HCT116 (cell line): ENCODE measurements around the gene TFPI2. TPM values are rescaled to one million over a fixed set of nuclear protein-coding genes. Genes with fewer than 3 reads are reported as not detected.

Source experiments
- ATAC-seq: fragments of 200-7000 bp; cut with Tn5 transposase; 2 replicates; pipeline ENCODE4 v1.9.1; 2020; ENCODE audit warnings: mild to moderate bottlenecking, moderate library complexity
- BruUV-seq: library from RNA; stranded (reverse); fragments of 400-500 nt; replicated peaks from 2 replicates; lab custom pipeline; 2021; lab: Mats Ljungman, UMichigan
- CTCF ChIA-PET: fragments of 300-600 bp; sonication (Branson Sonifier 250); formaldehyde crosslinking; loops from one replicate; lab custom pipeline; 2021; ENCODE audit warnings: antibody characterized with exemption; lab: Charles Lee
- POLR2A ChIA-PET: fragments of 300-600, 350-600 bp; sonication (Branson Sonifier 250); formaldehyde crosslinking; loops from one replicate; lab custom pipeline; 2021; ENCODE audit warnings: antibody characterized with exemption; lab: Charles Lee
- RAD21 ChIA-PET, 2 experiments: fragments of 300-600 bp; sonication (Branson Sonifier 250); formaldehyde crosslinking; loops; one replicate each; lab custom pipeline; 2023; ENCODE audit warnings: low total read pairs in 2 of 2; ENCODE audit not compliant: uncharacterized antibody in 2 of 2, unreplicated experiment in 2 of 2, low non-redundant PET in 1 of 2; lab: Charles Lee
- DNase-seq: peaks from one replicate; pipeline ENCODE4 v3.0.0-alpha.2; 2010; ENCODE audit warnings: low read depth, low spot score
- H2AFZ ChIP-seq: fragments of 200-600 bp; shearing (Covaris generic), sonication (generic); 2 replicates; pipeline ENCODE4 v1.6.1; 2017; ENCODE audit warnings: low read depth, mixed run types, mixed read lengths, antibody characterized with exemption, low read length; ENCODE audit not compliant: poor library complexity, severe bottlenecking
- H3K27ac ChIP-seq: 2 replicates; pipeline ENCODE4 v1.5.1; 2012; ENCODE audit warnings: low read depth, low read length
- H3K27me3 ChIP-seq: fragments of 200-600 bp; sonication (generic); 2 replicates; pipeline ENCODE4 v1.6.1; 2016; ENCODE audit warnings: mixed run types, low read length, mixed read lengths; ENCODE audit not compliant: insufficient read depth
- H3K36me3 ChIP-seq, 2 experiments: fragments of 200-500 bp in 1 of 2; fragments of 200-600 bp in 1 of 2; sonication (Bioruptor generic) in 1 of 2; sonication (generic) in 1 of 2; 2 replicates each; pipeline versions ENCODE4 v1.5.1 to v1.6.1; 2014 to 2016; ENCODE audit warnings: low read length in 2 of 2, inconsistent platforms in 1 of 2, mixed read lengths in 1 of 2, mixed run types in 1 of 2; ENCODE audit not compliant: insufficient read depth in 2 of 2, control insufficient read depth in 1 of 2
- H3K4me1 ChIP-seq, 2 experiments: fragments of 200-600 bp in 1 of 2; sonication (generic) in 1 of 2; 2 replicates each; pipeline versions ENCODE4 v1.5.1 to v1.6.1; 2012 to 2017; ENCODE audit warnings: low read length in 2 of 2, inconsistent platforms in 1 of 2, mild to moderate bottlenecking in 1 of 2, mixed read lengths in 1 of 2, mixed run types in 1 of 2, moderate library complexity in 1 of 2; ENCODE audit not compliant: insufficient read depth in 2 of 2, control insufficient read depth in 1 of 2
- H3K4me2 ChIP-seq: fragments of 200-600 bp; sonication (generic); 2 replicates; pipeline ENCODE4 v1.6.1; 2017; ENCODE audit warnings: mixed run types, low read length, mixed read lengths
- H3K4me3 ChIP-seq, 2 experiments: fragments of 200-600 bp in 1 of 2; sonication (generic) in 1 of 2; replicated peaks in 1 of 2; 2 replicates each; pipeline ENCODE4 v1.5.1; 2011 to 2016; ENCODE audit warnings: low read length in 2 of 2, control low read depth in 1 of 2, low read depth in 1 of 2, mild to moderate bottlenecking in 1 of 2, mixed read lengths in 1 of 2, mixed run types in 1 of 2
- H3K79me2 ChIP-seq: fragments of 200-600 bp; sonication (generic); 2 replicates; pipeline ENCODE4 v1.6.1; 2017; ENCODE audit warnings: mild to moderate bottlenecking, mixed run types, low read length, moderate library complexity, mixed read lengths; ENCODE audit not compliant: insufficient read depth
- H3K9ac ChIP-seq: fragments of 200-600 bp; sonication (generic); 2 replicates; pipeline ENCODE4 v1.6.1; 2016; ENCODE audit warnings: low read length, mixed read lengths
- H3K9me2 ChIP-seq: fragments of 200-600 bp; sonication (generic), shearing (Covaris generic); 2 replicates; pipeline ENCODE4 v1.6.1; 2017; ENCODE audit warnings: mixed run types, mild to moderate bottlenecking, moderate library complexity; ENCODE audit not compliant: insufficient read depth
- H3K9me3 ChIP-seq, 2 experiments: fragments of 200-500 bp in 1 of 2; fragments of 200-600 bp in 1 of 2; sonication (Bioruptor generic) in 1 of 2; sonication (generic) in 1 of 2; 2 replicates each; pipeline ENCODE4 v1.6.1; 2014 to 2017; ENCODE audit warnings: low read length in 2 of 2, mixed read lengths in 2 of 2, inconsistent platforms in 1 of 2, low read depth in 1 of 2, mild to moderate bottlenecking in 1 of 2, mixed run types in 1 of 2, moderate library complexity in 1 of 2; ENCODE audit not compliant: control insufficient read depth in 1 of 2, insufficient read depth in 1 of 2
- H4K20me1 ChIP-seq: fragments of 200-600 bp; sonication (generic), shearing (Covaris generic); 2 replicates; pipeline ENCODE4 v1.6.1; 2017; ENCODE audit warnings: mixed run types, mild to moderate bottlenecking, moderate library complexity; ENCODE audit not compliant: insufficient read depth
- ELF1 ChIP-seq: IDR thresholded peaks from 2 replicates; pipeline ENCODE4 v1.6.1; 2012; ENCODE audit warnings: low read depth, borderline replicate concordance
- EZH2 ChIP-seq: fragments of 200-600 bp; sonication (generic); IDR thresholded peaks from 2 replicates; pipeline ENCODE4 v1.6.1; 2017; ENCODE audit warnings: antibody characterized with exemption, mixed run types
- EZH2phosphoT487 ChIP-seq: fragments of 200-600 bp; IDR thresholded peaks from 2 replicates; pipeline ENCODE4 v1.6.1; 2018; ENCODE audit warnings: antibody characterized with exemption, borderline replicate concordance
- FOSL1 ChIP-seq: IDR thresholded peaks from 2 replicates; pipeline ENCODE4 v1.6.1; 2012; ENCODE audit warnings: low read depth
- JUND ChIP-seq: IDR thresholded peaks from 2 replicates; pipeline ENCODE4 v1.6.1; 2012
- POLR2AphosphoS5 ChIP-seq: IDR thresholded peaks from 2 replicates; pipeline ENCODE4 v1.6.1; 2011; ENCODE audit warnings: mild to moderate bottlenecking, low read depth, low read length, moderate library complexity
- SIN3A ChIP-seq: IDR thresholded peaks from 2 replicates; pipeline ENCODE4 v1.6.1; 2012; ENCODE audit warnings: low read depth
- YY1 ChIP-seq: IDR thresholded peaks from 2 replicates; pipeline ENCODE4 v1.6.1; 2011; ENCODE audit warnings: low read length, low read depth, moderate library complexity, mild to moderate bottlenecking; ENCODE audit not compliant: insufficient replicate concordance; ENCODE audit errors: extremely low read depth
- intact Hi-C: fragments of 100-400 bp; cut with micrococcal nuclease; formaldehyde crosslinking; loops from 2 replicates; pipeline ENCODE4 v1.10.0; 2022
- total RNA-seq: library from RNA; stranded (reverse); gene quantifications from one replicate; pipeline ENCODE4 v1.2.1, GENCODE V29; 2021; ENCODE audit not compliant: unreplicated experiment

Gene TFPI2
- total RNA-seq, 1 experiment from 2014 or later: 0.15 TPM

DNA sequence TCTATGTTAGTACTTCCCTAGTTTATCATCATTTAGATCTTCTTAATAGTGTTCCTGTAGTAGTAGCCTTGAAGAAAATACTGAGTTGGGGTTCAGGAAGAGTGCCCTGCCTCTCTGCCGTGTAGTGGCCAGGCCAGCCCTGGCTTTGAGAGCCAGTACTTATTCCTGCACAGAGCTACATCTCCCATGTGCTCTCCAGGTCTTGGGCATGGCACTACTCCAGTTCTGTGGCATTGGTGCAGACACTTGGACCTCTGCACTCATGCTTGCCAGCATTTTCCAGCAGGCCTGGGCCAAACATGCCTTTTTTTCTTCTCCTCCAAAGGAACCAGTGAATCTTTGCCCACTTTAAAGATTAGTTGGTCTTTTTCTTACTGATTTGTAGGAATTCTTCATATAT lies 36.2 kb upstream of the TFPI2 start:
- no peaks in the 10 kb centered on the region for H3K9me3 ChIP-seq
- H3K27ac ChIP-seq: no peak overlapping the region
- TF ChIP-seq YY1: no peak
- H3K36me3 ChIP-seq: no peaks in the 10 kb centered on the region
- no peak overlapping the region for H3K9ac ChIP-seq
- ChIA-PET CTCF (no interaction called here), POLR2A (no interaction called here), RAD21 (no interaction called here)
- no peak for DNase-seq
- H3K79me2 ChIP-seq: no peaks in the 10 kb centered on the region
- intact Hi-C loops: no loop called here
- H3K27me3 ChIP-seq: no peaks in the 10 kb centered on the region
- H3K4me2 ChIP-seq: no peak overlapping the region
- no peaks in the 10 kb centered on the region for H4K20me1 ChIP-seq
- no peak overlapping the region for H2AFZ ChIP-seq
- ATAC-seq: no peak
- no peak overlapping the region for H3K4me3 ChIP-seq
- no TSS peak for BruUV-seq
- H3K4me1 ChIP-seq: no peaks in the 10 kb centered on the region
- H3K9me2 ChIP-seq: no peaks in the 10 kb centered on the region

DNA sequence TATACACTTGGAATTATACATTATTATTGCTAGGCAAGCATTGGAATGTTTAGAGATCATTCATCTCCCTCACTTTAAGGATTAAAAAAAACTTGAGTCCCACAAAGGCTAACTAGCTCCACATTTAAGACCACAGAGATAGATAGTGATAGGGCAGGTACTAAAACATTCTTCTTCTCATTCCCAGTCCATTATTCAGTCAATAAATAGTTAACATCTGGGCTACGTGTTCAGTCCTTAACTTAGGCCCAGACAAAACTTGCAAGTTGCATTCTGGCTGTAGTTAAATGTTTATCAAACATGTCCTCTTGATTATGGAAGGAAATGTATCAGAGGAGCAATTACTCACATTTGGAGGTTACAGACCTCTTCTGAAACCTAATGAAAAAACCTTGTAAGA lies 33.4 kb upstream of the TFPI2 start:
- Histone ChIP-seq H2AFZ (no peak overlapping the region), H3K4me3 (no peak overlapping the region), H4K20me1 (no peaks in the 10 kb centered on the region), H3K27me3 (no peaks in the 10 kb centered on the region), H3K9me2 (no peaks in the 10 kb centered on the region), H3K4me1 (no peaks in the 10 kb centered on the region; a peak in 1 of 4 replicates), H3K79me2 (no peaks in the 10 kb centered on the region), H3K9ac (no peak overlapping the region), H3K4me2 (no peak overlapping the region), H3K36me3 (no peaks in the 10 kb centered on the region), H3K27ac (no peak overlapping the region), H3K9me3 (no peaks in the 10 kb centered on the region)
- DNase-seq: no peak
- no TSS peak for BruUV-seq
- ChIA-PET RAD21 (no interaction called here), CTCF (no interaction called here), POLR2A (no interaction called here)
- TF ChIP-seq JUND (no peak), POLR2AphosphoS5 (no peak), FOSL1 (no peak), EZH2 (no peak), SIN3A (no peak), ELF1 (no peak), EZH2phosphoT487 (no peak)
- ATAC-seq: no peak
- intact Hi-C loops: no loop called here
